H1 (cell line): Measurements from ENCODE around the gene SH2D5. TPM values are rescaled to one million over a fixed set of nuclear protein-coding genes. Genes with fewer than 3 reads are reported as not detected.

ENCODE experiments used
- CTCF ChIA-PET: fragments of 300-600 bp; sonication (Branson Sonifier 250); formaldehyde crosslinking; loops from one replicate; lab custom pipeline; 2021; ENCODE audit not compliant: partially characterized antibody; lab: Charles Lee
- POLR2A ChIA-PET: fragments of 300-600 bp; sonication (Branson Sonifier 250); formaldehyde crosslinking; loops from one replicate; lab custom pipeline; 2021; ENCODE audit warnings: inconsistent platforms; ENCODE audit not compliant: partially characterized antibody; lab: Charles Lee
- DNase-seq, 2 experiments: peaks; one replicate each; pipeline versions ENCODE4 v3.0.0 to v3.0.0-alpha.2; 2010 to 2022; ENCODE audit warnings: low spot score in 2 of 2, low read depth in 1 of 2, mixed read lengths in 1 of 2
- FAIRE-seq: peaks from 2 replicates; lab custom pipeline; 2011; peaks lifted over from hg19 to GRCh38; lab: Jason Lieb, UNC
- H2AFZ ChIP-seq: 2 replicates; pipeline ENCODE4 v1.8.1; 2012; ENCODE audit warnings: low read length, inconsistent platforms
- H2AK5ac ChIP-seq: 2 replicates; pipeline ENCODE4 v1.6.1; 2013; ENCODE audit warnings: low read depth, low read length
- H2BK120ac ChIP-seq: replicated peaks from 2 replicates; pipeline ENCODE3; 2013; ENCODE audit warnings: low read depth, low read length, inconsistent platforms
- H2BK12ac ChIP-seq: 2 replicates; pipeline ENCODE4 v1.6.1; 2013; ENCODE audit warnings: low read depth, low read length
- H2BK15ac ChIP-seq: 2 replicates; pipeline ENCODE4 v1.6.1; 2013; ENCODE audit warnings: low read length
- H2BK20ac ChIP-seq: 2 replicates; pipeline ENCODE4 v1.6.1; 2013; ENCODE audit warnings: low read length
- H2BK5ac ChIP-seq: 2 replicates; pipeline ENCODE4 v1.6.1; 2013; ENCODE audit warnings: low read depth, low read length
- H3K14ac ChIP-seq: 2 replicates; pipeline ENCODE4 v1.6.1; 2013; ENCODE audit warnings: inconsistent platforms; ENCODE audit not compliant: insufficient read length
- H3K18ac ChIP-seq: 2 replicates; pipeline ENCODE4 v1.6.1; 2013; ENCODE audit warnings: low read length; ENCODE audit errors: extremely low read depth
- H3K23ac ChIP-seq: 2 replicates; pipeline ENCODE4 v1.6.1; 2013; ENCODE audit warnings: inconsistent platforms; ENCODE audit not compliant: insufficient read length
- H3K23me2 ChIP-seq: 2 replicates; pipeline ENCODE4 v1.6.1; 2013; ENCODE audit warnings: low read depth, low read length
- H3K27ac ChIP-seq: 2 replicates; pipeline ENCODE4 v1.6.1; 2011; ENCODE audit warnings: low read depth, low read length, inconsistent platforms
- H3K27me3 ChIP-seq, 4 experiments: replicated peaks in 1 of 4; 1 replicate in 1 of 4; 2 replicates in 3 of 4; pipeline versions ENCODE4 v1.6.1 to v1.8.1; 2011 to 2013; ENCODE audit warnings: low read length in 3 of 4, mild to moderate bottlenecking in 3 of 4, inconsistent platforms in 2 of 4, mixed read lengths in 2 of 4, moderate library complexity in 1 of 4; ENCODE audit not compliant: control insufficient read depth in 3 of 4, insufficient read depth in 3 of 4; ENCODE audit errors: extremely low read depth in 1 of 4
- H3K36me3 ChIP-seq, 4 experiments: 2 replicates each; pipeline versions ENCODE4 v1.6.1 to v1.8.1; 2011 to 2013; ENCODE audit warnings: mild to moderate bottlenecking in 4 of 4, low read length in 3 of 4, moderate library complexity in 2 of 4, control low read depth in 1 of 4, inconsistent platforms in 1 of 4; ENCODE audit not compliant: insufficient read depth in 4 of 4, control insufficient read depth in 2 of 4
- H3K4ac ChIP-seq: replicated peaks from 2 replicates; pipeline ENCODE3; 2013; ENCODE audit warnings: low read length, low read depth, mixed read lengths, inconsistent platforms; ENCODE audit not compliant: insufficient read length
- H3K4me1 ChIP-seq, 4 experiments: replicated peaks in 1 of 4; 1 replicate in 1 of 4; 2 replicates in 3 of 4; pipeline versions ENCODE4 v1.6.1 to v1.8.1; 2011 to 2013; ENCODE audit warnings: low read length in 3 of 4, inconsistent platforms in 2 of 4, mixed read lengths in 1 of 4; ENCODE audit not compliant: insufficient read depth in 4 of 4, control insufficient read depth in 3 of 4
- H3K4me2 ChIP-seq, 2 experiments: 2 replicates each; pipeline versions ENCODE4 v1.6.1 to v1.8.1; 2011 to 2013; ENCODE audit warnings: low read depth in 2 of 2, low read length in 2 of 2, control low read depth in 1 of 2, inconsistent platforms in 1 of 2, mild to moderate bottlenecking in 1 of 2; ENCODE audit not compliant: insufficient read depth in 1 of 2
- H3K4me3 ChIP-seq, 4 experiments: fragments of 200-600, 300-600 bp in 1 of 4; sonication (generic), shearing (Covaris generic), sonication (Bioruptor Twin) in 1 of 4; 2 replicates each; pipeline versions ENCODE4 v1.5.1 to v1.8.1; 2011 to 2016; ENCODE audit warnings: low read length in 4 of 4, low read depth in 3 of 4, control low read depth in 2 of 4, inconsistent platforms in 2 of 4, mild to moderate bottlenecking in 2 of 4, mixed read lengths in 1 of 4, moderate library complexity in 1 of 4; ENCODE audit not compliant: insufficient read depth in 2 of 4; ENCODE audit errors: extremely low read depth in 1 of 4
- H3K56ac ChIP-seq: replicated peaks from 2 replicates; pipeline ENCODE3; 2013; ENCODE audit warnings: low read depth, mild to moderate bottlenecking, mixed read lengths, low read length, inconsistent platforms; ENCODE audit not compliant: insufficient read length
- H3K79me1 ChIP-seq: 2 replicates; pipeline ENCODE4 v1.6.1; 2013; ENCODE audit warnings: low read depth, low read length, control low read depth
- H3K79me2 ChIP-seq, 2 experiments: 2 replicates each; pipeline versions ENCODE4 v1.6.1 to v1.8.1; 2012 to 2013; ENCODE audit warnings: low read length in 2 of 2, mild to moderate bottlenecking in 2 of 2, inconsistent platforms in 1 of 2; ENCODE audit not compliant: insufficient read depth in 2 of 2, control insufficient read depth in 1 of 2
- H3K9ac ChIP-seq, 4 experiments: replicated peaks in 1 of 4; 1 replicate in 1 of 4; 2 replicates in 3 of 4; pipeline versions ENCODE4 v1.6.1 to v1.8.1; 2011 to 2013; ENCODE audit warnings: low read depth in 3 of 4, low read length in 3 of 4, control low read depth in 2 of 4, mild to moderate bottlenecking in 2 of 4, moderate library complexity in 2 of 4, inconsistent platforms in 1 of 4; ENCODE audit errors: extremely low read depth in 1 of 4
- H3K9me3 ChIP-seq, 2 experiments: 2 replicates each; pipeline versions ENCODE4 v1.6.1 to v1.8.1; 2012 to 2013; ENCODE audit warnings: mild to moderate bottlenecking in 2 of 2, moderate library complexity in 2 of 2, control low read depth in 1 of 2, inconsistent platforms in 1 of 2, low read depth in 1 of 2, low read length in 1 of 2, mixed read lengths in 1 of 2; ENCODE audit not compliant: insufficient read depth in 2 of 2
- H4K20me1 ChIP-seq, 2 experiments: replicated peaks in 1 of 2; 2 replicates each; pipeline versions ENCODE3 to v1.8.1; 2011 to 2013; ENCODE audit warnings: inconsistent platforms in 2 of 2, low read length in 2 of 2, mild to moderate bottlenecking in 1 of 2; ENCODE audit not compliant: insufficient read depth in 2 of 2, control insufficient read depth in 1 of 2
- H4K5ac ChIP-seq: 2 replicates; pipeline ENCODE4 v1.6.1; 2013; ENCODE audit warnings: low read length, low read depth, mixed read lengths, inconsistent platforms; ENCODE audit not compliant: insufficient read length
- H4K8ac ChIP-seq: 2 replicates; pipeline ENCODE4 v1.8.0; 2013; ENCODE audit warnings: mild to moderate bottlenecking, moderate library complexity, low read length, inconsistent platforms; ENCODE audit not compliant: insufficient read depth; ENCODE audit errors: extremely low read depth
- H4K91ac ChIP-seq: replicated peaks from 2 replicates; pipeline ENCODE3; 2013; ENCODE audit warnings: low read length, mixed read lengths, inconsistent platforms; ENCODE audit not compliant: insufficient read length
- ATF2 ChIP-seq: IDR thresholded peaks from 2 replicates; pipeline ENCODE4 v1.6.1; 2012; ENCODE audit warnings: low read length, inconsistent platforms
- EGR1 ChIP-seq: IDR thresholded peaks from 2 replicates; pipeline ENCODE4 v1.6.1; 2011; ENCODE audit warnings: low read depth, low read length, borderline replicate concordance
- EP300 ChIP-seq, 2 experiments: IDR thresholded peaks; 1 replicate in 1 of 2; 2 replicates in 1 of 2; pipeline ENCODE4 v1.6.1; 2011 to 2012; ENCODE audit warnings: low read depth in 2 of 2, low read length in 2 of 2, mild to moderate bottlenecking in 2 of 2, borderline replicate concordance in 1 of 2, inconsistent platforms in 1 of 2, moderate library complexity in 1 of 2
- HDAC2 ChIP-seq, 2 experiments: fragments of 300-600 bp in 1 of 2; sonication (generic) in 1 of 2; IDR thresholded peaks; 2 replicates each; pipeline ENCODE4 v1.6.1; 2011 to 2012; ENCODE audit warnings: low read depth in 2 of 2, low read length in 2 of 2, mild to moderate bottlenecking in 2 of 2, moderate library complexity in 2 of 2, borderline replicate concordance in 1 of 2, inconsistent platforms in 1 of 2
- NRF1 ChIP-seq: IDR thresholded peaks from 2 replicates; pipeline ENCODE4 v1.6.1; 2011; ENCODE audit warnings: mild to moderate bottlenecking, low read depth, low read length, improper control_type of control experiment
- PHF8 ChIP-seq: fragments of 200-600 bp; sonication (generic); conservative IDR thresholded peaks from 2 replicates; pipeline ENCODE4 v1.7.1; 2012; ENCODE audit warnings: low read depth, mild to moderate bottlenecking, inconsistent platforms, low read length, moderate library complexity
- SIN3A ChIP-seq, 2 experiments: IDR thresholded peaks in 1 of 2; conservative IDR thresholded peaks in 1 of 2; 2 replicates each; pipeline ENCODE4 v1.6.1; 2011 to 2012; ENCODE audit warnings: low read length in 2 of 2, improper control_type of control experiment in 1 of 2, low read depth in 1 of 2, mild to moderate bottlenecking in 1 of 2
- TAF7 ChIP-seq: optimal IDR thresholded peaks from 2 replicates; pipeline ENCODE3; 2011; ENCODE audit warnings: low read depth, mild to moderate bottlenecking, inconsistent platforms, low read length, moderate library complexity, borderline replicate concordance
- TBP ChIP-seq: IDR thresholded peaks from 2 replicates; pipeline ENCODE4 v1.6.1; 2011; ENCODE audit warnings: low read depth, low read length, improper control_type of control experiment
- ZNF274 ChIP-seq: IDR thresholded peaks from 2 replicates; pipeline ENCODE4 v1.7.0; 2012; ENCODE audit warnings: low read length, borderline replicate concordance; ENCODE audit errors: extremely low read depth
- WGBS, 2 experiments: shearing (Covaris generic) in 1 of 2; methylation state at CpG; one replicate each; pipeline versions ENCODE4 v1.1.6 to v1.1.7; 2013 to 2015; ENCODE audit warnings: low lambda C conversion rate in 2 of 2, mixed read lengths in 2 of 2, inconsistent platforms in 1 of 2, low coverage in 1 of 2, missing lambda C conversion rate in 1 of 2; ENCODE audit not compliant: insufficient replicate concordance in 2 of 2, insufficient coverage in 1 of 2, insufficient read length in 1 of 2; ENCODE audit errors: extremely low coverage in 1 of 2, missing lambda C conversion rate in 1 of 2; 5-methylcytosine and 5-hydroxymethylcytosine counted together
- polyA plus RNA-seq, 7 experiments: library from polyadenylated mRNA; depleted of rRNA in 3 of 7; stranded (reverse) in 5 of 7; unstranded in 2 of 7; fragments of >200 nt in 5 of 7; fragments of 200-250 nt in 2 of 7; gene quantifications; 1 replicate in 5 of 7; 2 replicates in 1 of 7; 4 replicates in 1 of 7; pipeline versions ENCODE4 v1.2.1 to v1.2.3, GENCODE V29; 2011 to 2013; ENCODE audit warnings: missing spikeins in 2 of 7, mixed read lengths in 2 of 7
- total RNA-seq: library from RNA; stranded (reverse); fragmentation: NEBNext Ultra II Directional; extraction: Animal tissue kit (Norgen Biotek cat#: 25700); gene quantifications from 2 replicates; pipeline ENCODE4 v1.2.1, GENCODE V29; 2021

The SH2D5 gene
- total and polyA plus RNA-seq, 2 of the 8 experiments (the other 6 are each of a cell fraction or from before 2014, with no cell fraction given) = 13.2 to 18.4 TPM

GRCh38 chr1:20685099-20685662 lies 47.3 kb downstream of the SH2D5 start:
- no peak overlapping the region for H2BK5ac ChIP-seq
- no peaks in the 10 kb centered on the region for H4K20me1 ChIP-seq
- H3K23ac ChIP-seq = no peak overlapping the region
- no peak overlapping the region for H3K4ac ChIP-seq
- H2AFZ ChIP-seq = no peak overlapping the region
- no peak overlapping the region for H3K18ac ChIP-seq
- H3K79me2 ChIP-seq = no peaks in the 10 kb centered on the region
- H3K4me3 ChIP-seq = no peak overlapping the region
- H4K8ac ChIP-seq = peak overlapping the region; percentile 35; the same call in 1 of the 2 replicates
- H3K4me2 ChIP-seq = no peak overlapping the region
- DNase-seq (no peak), FAIRE-seq (no peak)
- H3K27me3 ChIP-seq = no peaks in the 10 kb centered on the region; a peak in 1 of 7 replicates
- H2BK120ac ChIP-seq = no peak overlapping the region
- no peak overlapping the region for H2BK12ac ChIP-seq
- H2AK5ac ChIP-seq = no peak overlapping the region
- H2BK20ac ChIP-seq = no peak overlapping the region
- H3K23me2 ChIP-seq = no peaks in the 10 kb centered on the region
- ChIA-PET POLR2A (interaction anchor here (2.2 kb wide), 1 partner anchor 12 kb away, joined by 9 read pairs; no protein-coding TSS in a partner anchor), CTCF (interaction anchor here (0.6 to 2.2 kb wide), 3 partner anchors 10 to 817 kb away, joined by 3 to 6 read pairs (median 4); no protein-coding TSS in a partner anchor)
- H3K9ac ChIP-seq = no peak overlapping the region
- no peak overlapping the region for H2BK15ac ChIP-seq
- no peak overlapping the region for H4K5ac ChIP-seq
- peaks cover 0 to 7% (median 0%) of the 10 kb centered on the region in 4 experiments; a peak in 2 of 8 replicates for H3K36me3 ChIP-seq
- no peak overlapping the region for H3K14ac ChIP-seq
- H3K79me1 ChIP-seq = no peaks in the 10 kb centered on the region
- H3K9me3 ChIP-seq = no peaks in the 10 kb centered on the region
- WGBS, 2 experiments = 86% methylated on average over 10 of the region's 21 CpGs; no CpG with 5 or more reads in 1 of the 2 experiments
- no peak overlapping the region for H3K56ac ChIP-seq
- no peaks in the 10 kb centered on the region; a peak in 1 of 7 replicates for H3K4me1 ChIP-seq
- H4K91ac ChIP-seq = no peak overlapping the region
- H3K27ac ChIP-seq = no peak overlapping the region
- TF ChIP-seq TBP (no peak), ATF2 (no peak), EGR1 (no peak), EP300 (IDR thresholded peaks at IDR 0.05; ENCODE audit: borderline replicate concordance in 1 of 2, low read depth in 2 of 2, low read length in 2 of 2) (no peak), PHF8 (no peak), TAF7 (no peak), NRF1 (no peak), ZNF274 (no peak), HDAC2 (IDR thresholded peaks at IDR 0.05; ENCODE audit: borderline replicate concordance in 1 of 2, low read depth in 2 of 2, low read length in 2 of 2) (no peak), SIN3A (conservative IDR thresholded peaks at IDR 0.05 in 1 of 2, IDR thresholded peaks at IDR 0.05 in 1 of 2; ENCODE audit: low read depth in 1 of 2, low read length in 2 of 2) (no peak)
